Keratinocyte (primary cell): ENCODE data around the gene UROC1. TPM values are rescaled to one million over a fixed set of nuclear protein-coding genes. Genes with fewer than 3 reads are reported as not detected.

Experiments used
- DNase-seq: peaks from one replicate; pipeline ENCODE4 v3.0.0-alpha.2; 2011; ENCODE audit warnings: low read depth, missing footprints, low spot score
- FAIRE-seq: peaks from 2 replicates; lab custom pipeline; 2011; peaks lifted over from hg19 to GRCh38; lab: Jason Lieb, UNC
- H2AFZ ChIP-seq: 2 replicates; pipeline ENCODE4 v1.6.0; 2012; ENCODE audit warnings: low read length, control low read depth, inconsistent platforms; ENCODE audit not compliant: control insufficient read depth
- H3K27ac ChIP-seq: 2 replicates; pipeline ENCODE4 v1.5.1; 2011; ENCODE audit warnings: low read length; ENCODE audit not compliant: control insufficient read depth, insufficient read depth
- H3K27me3 ChIP-seq: 3 replicates; pipeline ENCODE4 v1.6.0; 2011; ENCODE audit warnings: low read length; ENCODE audit not compliant: control insufficient read depth, insufficient read depth; ENCODE audit errors: extremely low read depth
- H3K36me3 ChIP-seq, 2 experiments: 2 replicates in 1 of 2; 3 replicates in 1 of 2; pipeline ENCODE4 v1.5.1; 2011; ENCODE audit warnings: low read length in 2 of 2, mild to moderate bottlenecking in 1 of 2; ENCODE audit not compliant: control insufficient read depth in 2 of 2, insufficient read depth in 2 of 2; ENCODE audit errors: extremely low read depth in 1 of 2
- H3K4me1 ChIP-seq: 3 replicates; pipeline ENCODE4 v1.5.1; 2011; ENCODE audit warnings: low read length; ENCODE audit not compliant: control insufficient read depth, insufficient read depth; ENCODE audit errors: extremely low read depth
- H3K4me2 ChIP-seq: 3 replicates; pipeline ENCODE4 v1.6.0; 2011; ENCODE audit warnings: low read depth, low read length; ENCODE audit not compliant: control insufficient read depth, insufficient read depth; ENCODE audit errors: extremely low read depth
- H3K4me3 ChIP-seq, 3 experiments: fragments of 200-600 bp in 1 of 3; sonication (generic) in 1 of 3; 2 replicates in 2 of 3; 3 replicates in 1 of 3; pipeline ENCODE4 v1.5.1; 2011 to 2016; ENCODE audit warnings: low read length in 3 of 3, mild to moderate bottlenecking in 3 of 3, control low read depth in 2 of 3, inconsistent platforms in 1 of 3, low read depth in 1 of 3, mixed read lengths in 1 of 3, mixed run types in 1 of 3, moderate library complexity in 1 of 3; ENCODE audit not compliant: control insufficient read depth in 2 of 3, insufficient read depth in 2 of 3; ENCODE audit errors: extremely low read depth in 1 of 3
- H3K79me2 ChIP-seq: 2 replicates; pipeline ENCODE4 v1.6.0; 2012; ENCODE audit warnings: low read length; ENCODE audit not compliant: control insufficient read depth, insufficient read depth
- H3K9ac ChIP-seq: 3 replicates; pipeline ENCODE4 v1.6.0; 2011; ENCODE audit warnings: low read length; ENCODE audit not compliant: control insufficient read depth, insufficient read depth; ENCODE audit errors: extremely low read depth
- H3K9me1 ChIP-seq: 3 replicates; pipeline ENCODE4 v1.6.0; 2011; ENCODE audit warnings: low read length; ENCODE audit not compliant: control insufficient read depth, insufficient read depth; ENCODE audit errors: extremely low read depth
- H3K9me3 ChIP-seq: 2 replicates; pipeline ENCODE4 v1.5.1; 2012; ENCODE audit warnings: low read depth, low read length; ENCODE audit not compliant: control insufficient read depth
- H4K20me1 ChIP-seq: 3 replicates; pipeline ENCODE4 v1.6.0; 2011; ENCODE audit warnings: low read length; ENCODE audit not compliant: control insufficient read depth, insufficient read depth; ENCODE audit errors: extremely low read depth
- CTCF ChIP-seq, 3 experiments: IDR thresholded peaks in 1 of 3; conservative IDR thresholded peaks in 1 of 3; optimal IDR thresholded peaks in 1 of 3; 2 replicates in 2 of 3; 3 replicates in 1 of 3; pipeline versions ENCODE3 to v1.5.1; 2011; ENCODE audit warnings: low read length in 3 of 3, mild to moderate bottlenecking in 3 of 3, moderate library complexity in 2 of 3, control low read depth in 1 of 3, inconsistent platforms in 1 of 3; ENCODE audit not compliant: insufficient read depth in 2 of 3; ENCODE audit errors: extremely low read depth in 1 of 3
- EZH2 ChIP-seq: IDR thresholded peaks from one replicate; pipeline ENCODE4 v1.6.1; 2012; ENCODE audit warnings: inconsistent platforms, mild to moderate bottlenecking, low read length, moderate library complexity
- dilution Hi-C: fragments of 300-500 bp; cut with MboI; formaldehyde crosslinking; loops from one replicate; pipeline ENCODE4 v1.7.0; 2020; ENCODE audit warnings: low sequenced_read_pairs; ENCODE audit not compliant: extremely low pct_ligation_motif_present
- polyA plus RNA-seq, 5 experiments: library from polyadenylated mRNA; depleted of rRNA in 3 of 5; stranded (reverse) in 3 of 5; stranded (forward) in 1 of 5; unstranded in 1 of 5; fragments of >200 nt; gene quantifications; 1 replicate in 1 of 5; 2 replicates in 3 of 5; 3 replicates in 1 of 5; pipeline versions ENCODE4 v1.2.1 to v1.2.3, GENCODE V29; 2011 to 2012; ENCODE audit warnings: missing spikeins in 2 of 5, low read depth in 1 of 5, low replicate concordance in 1 of 5

UROC1 gene
- polyA plus RNA-seq, 1 donor (not counting 4 experiments of a cell fraction or from before 2014, with no cell fraction given), result not detected

GRCh38 chr3:126537730-126538281 is 20.2 kb upstream of the UROC1 start:
- Histone ChIP-seq H3K27ac (no peak overlapping the region), H2AFZ (no peak overlapping the region), H3K9me3 (no peaks in the 10 kb centered on the region), H3K36me3 (no peaks in the 10 kb centered on the region), H3K9me1 (no peaks in the 10 kb centered on the region), H3K27me3 (peaks cover 42% of the 10 kb centered on the region), H3K4me1 (peaks cover 11% of the 10 kb centered on the region), H3K4me2 (no peak overlapping the region), H3K79me2 (no peaks in the 10 kb centered on the region), H4K20me1 (no peaks in the 10 kb centered on the region), H3K4me3 (no peak overlapping the region), H3K9ac (no peak overlapping the region)
- dilution Hi-C loops, result no loop called here
- FAIRE-seq (no peak), DNase-seq (no peak)
- TF ChIP-seq EZH2 (no peak), CTCF (optimal IDR thresholded peaks at IDR 0.05 in 1 of 3, IDR thresholded peaks at IDR 0.05 in 1 of 3, conservative IDR thresholded peaks at IDR 0.05 in 1 of 3; ENCODE audit: extremely low read depth in 1 of 3, insufficient read depth in 2 of 3, low read length in 3 of 3) (no peak)

GRCh38 chr3:126537116-126537729 is 19.6 kb upstream of the UROC1 start:
- TF ChIP-seq EZH2 (no peak), CTCF (optimal IDR thresholded peaks at IDR 0.05 in 1 of 3, IDR thresholded peaks at IDR 0.05 in 1 of 3, conservative IDR thresholded peaks at IDR 0.05 in 1 of 3; ENCODE audit: extremely low read depth in 1 of 3, insufficient read depth in 2 of 3, low read length in 3 of 3) (no peak)
- Histone ChIP-seq H3K9me1 (no peaks in the 10 kb centered on the region), H2AFZ (no peak overlapping the region), H3K4me1 (peaks cover 11% of the 10 kb centered on the region), H3K9ac (no peak overlapping the region), H3K27me3 (peaks cover 36% of the 10 kb centered on the region), H4K20me1 (no peaks in the 10 kb centered on the region), H3K4me3 (no peak overlapping the region), H3K4me2 (no peak overlapping the region), H3K9me3 (no peaks in the 10 kb centered on the region), H3K79me2 (no peaks in the 10 kb centered on the region), H3K36me3 (no peaks in the 10 kb centered on the region), H3K27ac (no peak overlapping the region)
- dilution Hi-C loops, result no loop called here
- no peak for DNase-seq
- no peak for FAIRE-seq
